H1 (cell line): ENCODE results near the gene WDR5. TPM values are rescaled to one million over a fixed set of nuclear protein-coding genes. Genes with fewer than 3 reads are reported as not detected.
A peak's percentile ranks its signal among the peaks of the same experiment; 100 is the strongest.

Experiments
- CTCF ChIA-PET: fragments of 300-600 bp; sonication (Branson Sonifier 250); formaldehyde crosslinking; loops from one replicate; lab custom pipeline; 2021; ENCODE audit not compliant: partially characterized antibody; lab: Charles Lee
- POLR2A ChIA-PET: fragments of 300-600 bp; sonication (Branson Sonifier 250); formaldehyde crosslinking; loops from one replicate; lab custom pipeline; 2021; ENCODE audit warnings: inconsistent platforms; ENCODE audit not compliant: partially characterized antibody; lab: Charles Lee
- DNase-seq, 2 experiments: peaks; one replicate each; pipeline versions ENCODE4 v3.0.0 to v3.0.0-alpha.2; 2010 to 2022; ENCODE audit warnings: low spot score in 2 of 2, low read depth in 1 of 2, mixed read lengths in 1 of 2
- FAIRE-seq: peaks from 2 replicates; lab custom pipeline; 2011; peaks lifted over from hg19 to GRCh38; lab: Jason Lieb, UNC
- H2AFZ ChIP-seq: 2 replicates; pipeline ENCODE4 v1.8.1; 2012; ENCODE audit warnings: low read length, inconsistent platforms
- H2AK5ac ChIP-seq: 2 replicates; pipeline ENCODE4 v1.6.1; 2013; ENCODE audit warnings: low read depth, low read length
- H2BK120ac ChIP-seq: replicated peaks from 2 replicates; pipeline ENCODE3; 2013; ENCODE audit warnings: low read depth, low read length, inconsistent platforms
- H2BK12ac ChIP-seq: 2 replicates; pipeline ENCODE4 v1.6.1; 2013; ENCODE audit warnings: low read depth, low read length
- H2BK15ac ChIP-seq: 2 replicates; pipeline ENCODE4 v1.6.1; 2013; ENCODE audit warnings: low read length
- H2BK20ac ChIP-seq: 2 replicates; pipeline ENCODE4 v1.6.1; 2013; ENCODE audit warnings: low read length
- H2BK5ac ChIP-seq: 2 replicates; pipeline ENCODE4 v1.6.1; 2013; ENCODE audit warnings: low read depth, low read length
- H3K14ac ChIP-seq: 2 replicates; pipeline ENCODE4 v1.6.1; 2013; ENCODE audit warnings: inconsistent platforms; ENCODE audit not compliant: insufficient read length
- H3K18ac ChIP-seq: 2 replicates; pipeline ENCODE4 v1.6.1; 2013; ENCODE audit warnings: low read length; ENCODE audit errors: extremely low read depth
- H3K23ac ChIP-seq: 2 replicates; pipeline ENCODE4 v1.6.1; 2013; ENCODE audit warnings: inconsistent platforms; ENCODE audit not compliant: insufficient read length
- H3K23me2 ChIP-seq: 2 replicates; pipeline ENCODE4 v1.6.1; 2013; ENCODE audit warnings: low read depth, low read length
- H3K27ac ChIP-seq: 2 replicates; pipeline ENCODE4 v1.6.1; 2011; ENCODE audit warnings: low read depth, low read length, inconsistent platforms
- H3K27me3 ChIP-seq, 4 experiments: replicated peaks in 1 of 4; 1 replicate in 1 of 4; 2 replicates in 3 of 4; pipeline versions ENCODE4 v1.6.1 to v1.8.1; 2011 to 2013; ENCODE audit warnings: low read length in 3 of 4, mild to moderate bottlenecking in 3 of 4, inconsistent platforms in 2 of 4, mixed read lengths in 2 of 4, moderate library complexity in 1 of 4; ENCODE audit not compliant: control insufficient read depth in 3 of 4, insufficient read depth in 3 of 4; ENCODE audit errors: extremely low read depth in 1 of 4
- H3K36me3 ChIP-seq, 4 experiments: 2 replicates each; pipeline versions ENCODE4 v1.6.1 to v1.8.1; 2011 to 2013; ENCODE audit warnings: mild to moderate bottlenecking in 4 of 4, low read length in 3 of 4, moderate library complexity in 2 of 4, control low read depth in 1 of 4, inconsistent platforms in 1 of 4; ENCODE audit not compliant: insufficient read depth in 4 of 4, control insufficient read depth in 2 of 4
- H3K4ac ChIP-seq: replicated peaks from 2 replicates; pipeline ENCODE3; 2013; ENCODE audit warnings: low read length, low read depth, mixed read lengths, inconsistent platforms; ENCODE audit not compliant: insufficient read length
- H3K4me1 ChIP-seq, 4 experiments: replicated peaks in 1 of 4; 1 replicate in 1 of 4; 2 replicates in 3 of 4; pipeline versions ENCODE4 v1.6.1 to v1.8.1; 2011 to 2013; ENCODE audit warnings: low read length in 3 of 4, inconsistent platforms in 2 of 4, mixed read lengths in 1 of 4; ENCODE audit not compliant: insufficient read depth in 4 of 4, control insufficient read depth in 3 of 4
- H3K4me2 ChIP-seq, 2 experiments: 2 replicates each; pipeline versions ENCODE4 v1.6.1 to v1.8.1; 2011 to 2013; ENCODE audit warnings: low read depth in 2 of 2, low read length in 2 of 2, control low read depth in 1 of 2, inconsistent platforms in 1 of 2, mild to moderate bottlenecking in 1 of 2; ENCODE audit not compliant: insufficient read depth in 1 of 2
- H3K4me3 ChIP-seq, 4 experiments: fragments of 200-600, 300-600 bp in 1 of 4; sonication (generic), shearing (Covaris generic), sonication (Bioruptor Twin) in 1 of 4; 2 replicates each; pipeline versions ENCODE4 v1.5.1 to v1.8.1; 2011 to 2016; ENCODE audit warnings: low read length in 4 of 4, low read depth in 3 of 4, control low read depth in 2 of 4, inconsistent platforms in 2 of 4, mild to moderate bottlenecking in 2 of 4, mixed read lengths in 1 of 4, moderate library complexity in 1 of 4; ENCODE audit not compliant: insufficient read depth in 2 of 4; ENCODE audit errors: extremely low read depth in 1 of 4
- H3K56ac ChIP-seq: replicated peaks from 2 replicates; pipeline ENCODE3; 2013; ENCODE audit warnings: low read depth, mild to moderate bottlenecking, mixed read lengths, low read length, inconsistent platforms; ENCODE audit not compliant: insufficient read length
- H3K79me1 ChIP-seq: 2 replicates; pipeline ENCODE4 v1.6.1; 2013; ENCODE audit warnings: low read depth, low read length, control low read depth
- H3K79me2 ChIP-seq, 2 experiments: 2 replicates each; pipeline versions ENCODE4 v1.6.1 to v1.8.1; 2012 to 2013; ENCODE audit warnings: low read length in 2 of 2, mild to moderate bottlenecking in 2 of 2, inconsistent platforms in 1 of 2; ENCODE audit not compliant: insufficient read depth in 2 of 2, control insufficient read depth in 1 of 2
- H3K9ac ChIP-seq, 4 experiments: replicated peaks in 1 of 4; 1 replicate in 1 of 4; 2 replicates in 3 of 4; pipeline versions ENCODE4 v1.6.1 to v1.8.1; 2011 to 2013; ENCODE audit warnings: low read depth in 3 of 4, low read length in 3 of 4, control low read depth in 2 of 4, mild to moderate bottlenecking in 2 of 4, moderate library complexity in 2 of 4, inconsistent platforms in 1 of 4; ENCODE audit errors: extremely low read depth in 1 of 4
- H3K9me3 ChIP-seq, 2 experiments: 2 replicates each; pipeline versions ENCODE4 v1.6.1 to v1.8.1; 2012 to 2013; ENCODE audit warnings: mild to moderate bottlenecking in 2 of 2, moderate library complexity in 2 of 2, control low read depth in 1 of 2, inconsistent platforms in 1 of 2, low read depth in 1 of 2, low read length in 1 of 2, mixed read lengths in 1 of 2; ENCODE audit not compliant: insufficient read depth in 2 of 2
- H4K20me1 ChIP-seq, 2 experiments: replicated peaks in 1 of 2; 2 replicates each; pipeline versions ENCODE3 to v1.8.1; 2011 to 2013; ENCODE audit warnings: inconsistent platforms in 2 of 2, low read length in 2 of 2, mild to moderate bottlenecking in 1 of 2; ENCODE audit not compliant: insufficient read depth in 2 of 2, control insufficient read depth in 1 of 2
- H4K5ac ChIP-seq: 2 replicates; pipeline ENCODE4 v1.6.1; 2013; ENCODE audit warnings: low read length, low read depth, mixed read lengths, inconsistent platforms; ENCODE audit not compliant: insufficient read length
- H4K8ac ChIP-seq: 2 replicates; pipeline ENCODE4 v1.8.0; 2013; ENCODE audit warnings: mild to moderate bottlenecking, moderate library complexity, low read length, inconsistent platforms; ENCODE audit not compliant: insufficient read depth; ENCODE audit errors: extremely low read depth
- H4K91ac ChIP-seq: replicated peaks from 2 replicates; pipeline ENCODE3; 2013; ENCODE audit warnings: low read length, mixed read lengths, inconsistent platforms; ENCODE audit not compliant: insufficient read length
- CBX5 ChIP-seq: fragments of 300-800, 300-1000 bp; sonication (generic); IDR thresholded peaks from 2 replicates; pipeline ENCODE4 v1.7.1; 2016; ENCODE audit warnings: antibody characterized with exemption, low read length, low read depth
- E2F6 ChIP-seq: IDR thresholded peaks from 2 replicates; pipeline ENCODE4 v1.6.1; 2012; ENCODE audit warnings: inconsistent platforms
- KDM1A ChIP-seq: fragments of 200-600, 300-600 bp; sonication (generic); IDR thresholded peaks from 2 replicates; pipeline ENCODE4 v1.7.1; 2016; ENCODE audit warnings: mild to moderate bottlenecking, low read length, borderline replicate concordance
- TBP ChIP-seq: IDR thresholded peaks from 2 replicates; pipeline ENCODE4 v1.6.1; 2011; ENCODE audit warnings: low read depth, low read length, improper control_type of control experiment
- WGBS, 2 experiments: shearing (Covaris generic) in 1 of 2; methylation state at CpG; one replicate each; pipeline versions ENCODE4 v1.1.6 to v1.1.7; 2013 to 2015; ENCODE audit warnings: low lambda C conversion rate in 2 of 2, mixed read lengths in 2 of 2, inconsistent platforms in 1 of 2, low coverage in 1 of 2, missing lambda C conversion rate in 1 of 2; ENCODE audit not compliant: insufficient replicate concordance in 2 of 2, insufficient coverage in 1 of 2, insufficient read length in 1 of 2; ENCODE audit errors: extremely low coverage in 1 of 2, missing lambda C conversion rate in 1 of 2; 5-methylcytosine and 5-hydroxymethylcytosine counted together
- polyA plus RNA-seq, 7 experiments: library from polyadenylated mRNA; depleted of rRNA in 3 of 7; stranded (reverse) in 5 of 7; unstranded in 2 of 7; fragments of >200 nt in 5 of 7; fragments of 200-250 nt in 2 of 7; gene quantifications; 1 replicate in 5 of 7; 2 replicates in 1 of 7; 4 replicates in 1 of 7; pipeline versions ENCODE4 v1.2.1 to v1.2.3, GENCODE V29; 2011 to 2013; ENCODE audit warnings: missing spikeins in 2 of 7, mixed read lengths in 2 of 7
- total RNA-seq: library from RNA; stranded (reverse); fragmentation: NEBNext Ultra II Directional; extraction: Animal tissue kit (Norgen Biotek cat#: 25700); gene quantifications from 2 replicates; pipeline ENCODE4 v1.2.1, GENCODE V29; 2021

Gene WDR5
- total and polyA plus RNA-seq, 2 of the 8 experiments (the other 6 are each of a cell fraction or from before 2014, with no cell fraction given), result 38.4 to 68.1 TPM

- no peak overlapping the region for H2BK15ac ChIP-seq
- no peak overlapping the region for H3K27ac ChIP-seq
- peaks cover 0 to 7% (median 4%) of the 10 kb centered on the region in 4 experiments; a peak in 5 of 7 replicates for H3K4me1 ChIP-seq
- no peak overlapping the region for H2AFZ ChIP-seq
- ChIA-PET POLR2A (no interaction called here), CTCF (interaction anchor here (1.3 to 2.5 kb wide), 2 partner anchors 10 to 262 kb away, joined by 3 to 14 read pairs; no protein-coding TSS in a partner anchor)
- H3K4ac ChIP-seq, result no peak overlapping the region
- no peak overlapping the region for H2BK120ac ChIP-seq
- no peak overlapping the region for H3K9ac ChIP-seq
- no peak overlapping the region for H2BK12ac ChIP-seq
- H2BK5ac ChIP-seq, result no peak overlapping the region
- H3K23me2 ChIP-seq, result peaks cover 7% of the 10 kb centered on the region; the same call in 1 of the 2 replicates
- H2BK20ac ChIP-seq, result no peak overlapping the region
- no peaks in the 10 kb centered on the region; a peak in 2 of 8 replicates for H3K36me3 ChIP-seq
- no peak overlapping the region for H3K56ac ChIP-seq
- DNase-seq, result no peak
- no peaks in the 10 kb centered on the region for H3K27me3 ChIP-seq
- H3K79me2 ChIP-seq, result no peaks in the 10 kb centered on the region
- peak overlapping the region; percentile 51; the same call in 1 of the 2 replicates for H4K8ac ChIP-seq
- H4K20me1 ChIP-seq, result peaks cover 0 to 7% of the 10 kb centered on the region in 2 experiments
- FAIRE-seq, result no peak
- no peak overlapping the region for H2AK5ac ChIP-seq
- 86% methylated on average over 20 of the region's 20 CpGs; no CpG with 5 or more reads in 1 of the 2 experiments for WGBS, 2 experiments
- H4K91ac ChIP-seq, result no peak overlapping the region
- no peak overlapping the region for H3K4me3 ChIP-seq
- no peak for TF ChIP-seq KDM1A
- no peak for TF ChIP-seq TBP
- no peak for TF ChIP-seq E2F6
- TF ChIP-seq CBX5, result no peak
- TF ChIP-seq, all 59 proteins: peak for 0
- H3K23ac ChIP-seq, result no peak overlapping the region
- H3K9me3 ChIP-seq, result no peaks in the 10 kb centered on the region
- no peak overlapping the region for H3K4me2 ChIP-seq
- H3K79me1 ChIP-seq, result 0 out of 2 replicates have a peak, but pooled peaks cover 2% of the 10 kb centered on the region
- H3K18ac ChIP-seq, result no peak overlapping the region
- no peak overlapping the region for H3K14ac ChIP-seq
- no peak overlapping the region for H4K5ac ChIP-seq
Measured at GRCh38 chr9:134180786-134181647, 45.1 kb downstream of the WDR5 start.
